ENCODE measurements around the gene FAM78B. TPM values are rescaled to one million over a fixed set of nuclear protein-coding genes. Genes with fewer than 3 reads are reported as not detected.

The FAM78B gene
- total RNA-seq, 1 donor from 2014 or later = 2.9 TPM

- no peak overlapping the region for H3K4me3 Mint-ChIP-seq
- H3K36me3 Mint-ChIP-seq = no peaks in the 10 kb centered on the region
- H3K4me1 Mint-ChIP-seq (ENCODE audit: unreplicated experiment) = no peaks in the 10 kb centered on the region
- H3K27ac Mint-ChIP-seq = no peak overlapping the region
- TF ChIP-seq, protein P1, sequence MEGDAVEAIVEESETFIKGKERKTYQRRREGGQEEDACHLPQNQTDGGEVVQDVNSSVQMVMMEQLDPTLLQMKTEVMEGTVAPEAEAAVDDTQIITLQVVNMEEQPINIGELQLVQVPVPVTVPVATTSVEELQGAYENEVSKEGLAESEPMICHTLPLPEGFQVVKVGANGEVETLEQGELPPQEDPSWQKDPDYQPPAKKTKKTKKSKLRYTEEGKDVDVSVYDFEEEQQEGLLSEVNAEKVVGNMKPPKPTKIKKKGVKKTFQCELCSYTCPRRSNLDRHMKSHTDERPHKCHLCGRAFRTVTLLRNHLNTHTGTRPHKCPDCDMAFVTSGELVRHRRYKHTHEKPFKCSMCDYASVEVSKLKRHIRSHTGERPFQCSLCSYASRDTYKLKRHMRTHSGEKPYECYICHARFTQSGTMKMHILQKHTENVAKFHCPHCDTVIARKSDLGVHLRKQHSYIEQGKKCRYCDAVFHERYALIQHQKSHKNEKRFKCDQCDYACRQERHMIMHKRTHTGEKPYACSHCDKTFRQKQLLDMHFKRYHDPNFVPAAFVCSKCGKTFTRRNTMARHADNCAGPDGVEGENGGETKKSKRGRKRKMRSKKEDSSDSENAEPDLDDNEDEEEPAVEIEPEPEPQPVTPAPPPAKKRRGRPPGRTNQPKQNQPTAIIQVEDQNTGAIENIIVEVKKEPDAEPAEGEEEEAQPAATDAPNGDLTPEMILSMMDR (conservative IDR thresholded peaks at IDR 0.05) = peak; percentile 72
- no peaks in the 10 kb centered on the region for H3K9me3 Mint-ChIP-seq
- peaks cover 9% of the 10 kb centered on the region for H3K27me3 Mint-ChIP-seq
- no peak for DNase-seq (ENCODE audit: extremely low spot score, unreplicated experiment)
These were observed 33.4 kb downstream of the FAM78B start for GRCh38 chr1:166133276-166133841.

DNA sequence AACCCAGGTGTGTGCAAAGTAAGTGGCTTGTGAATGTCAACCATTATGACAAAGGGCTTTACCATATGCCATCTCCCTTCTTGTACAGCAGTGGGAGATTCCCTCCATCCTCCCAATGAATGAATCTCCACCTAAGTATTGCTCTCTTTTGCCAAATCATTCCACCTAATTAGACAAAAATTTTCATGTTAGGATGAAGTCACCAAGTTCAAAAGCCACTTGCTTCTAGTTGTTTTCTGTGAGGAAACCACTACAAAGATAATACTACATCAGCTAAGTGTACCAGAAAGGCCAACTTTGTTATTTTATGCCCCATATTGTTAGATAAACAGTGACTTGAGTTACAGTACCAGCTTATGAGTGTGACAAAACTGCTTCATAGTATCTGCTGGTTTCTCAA lies 34.3 kb downstream of the FAM78B start:
- Mint-ChIP-seq H3K27me3 (peaks cover 6% of the 10 kb centered on the region), H3K27ac (no peak overlapping the region), H3K9me3 (no peaks in the 10 kb centered on the region), H3K36me3 (no peaks in the 10 kb centered on the region), H3K4me3 (no peak overlapping the region), H3K4me1 (ENCODE audit: unreplicated experiment) (no peaks in the 10 kb centered on the region)
- DNase-seq (ENCODE audit: extremely low spot score, unreplicated experiment) = no peak
- TF ChIP-seq, protein P1 (conservative IDR thresholded peaks at IDR 0.05) = no peak

DNA sequence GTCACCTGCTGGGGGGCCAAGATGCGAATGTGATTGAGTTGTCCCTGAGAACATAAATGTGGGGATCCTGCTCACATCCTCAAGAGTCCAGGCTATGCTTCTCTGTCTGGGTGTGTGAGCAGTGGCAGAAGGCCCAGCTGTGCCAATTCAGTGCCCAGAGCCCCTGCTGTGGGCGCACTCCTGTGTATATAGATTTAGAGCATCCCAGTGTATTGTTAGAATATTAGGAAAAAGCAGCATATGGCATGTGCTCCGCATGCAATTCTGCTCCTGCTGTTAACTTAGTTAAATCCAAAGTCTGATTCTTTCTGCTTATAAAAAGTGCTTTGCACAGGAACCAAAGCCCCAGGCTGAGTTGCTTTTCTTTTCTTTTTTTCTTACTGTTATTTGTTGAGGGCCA lies 37.8 kb downstream of the FAM78B start:
- no peaks in the 10 kb centered on the region for H3K36me3 Mint-ChIP-seq
- no peaks in the 10 kb centered on the region for H3K4me1 Mint-ChIP-seq (ENCODE audit: unreplicated experiment)
- TF ChIP-seq, protein P1 (conservative IDR thresholded peaks at IDR 0.05) = no peak
- no peaks in the 10 kb centered on the region for H3K9me3 Mint-ChIP-seq
- DNase-seq (ENCODE audit: extremely low spot score, unreplicated experiment) = no peak
- H3K27ac Mint-ChIP-seq = no peak overlapping the region
- H3K4me3 Mint-ChIP-seq = no peak overlapping the region
- peaks cover 6% of the 10 kb centered on the region for H3K27me3 Mint-ChIP-seq

DNA sequence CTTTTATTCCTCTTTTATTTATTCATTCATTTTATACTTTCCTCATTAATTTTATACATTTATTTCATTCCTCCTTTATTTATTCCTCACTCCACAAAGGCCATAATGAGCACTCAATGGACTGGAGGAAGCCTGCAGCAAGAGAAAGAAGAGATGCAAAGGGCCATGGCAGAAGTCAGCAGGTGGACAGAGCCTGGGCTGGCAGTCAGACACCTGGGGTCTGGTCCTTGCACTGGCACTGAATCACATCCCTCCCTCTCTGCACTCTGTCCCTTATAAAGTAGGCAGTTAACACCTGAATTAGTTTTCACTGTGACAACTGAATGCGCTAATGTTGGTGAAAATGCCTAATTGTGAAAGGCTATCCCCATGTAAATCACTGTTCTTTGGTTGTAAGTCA lies 38.6 kb downstream of the FAM78B start:
- Mint-ChIP-seq H3K4me3 (no peak overlapping the region), H3K27ac (no peak overlapping the region), H3K36me3 (no peaks in the 10 kb centered on the region), H3K4me1 (ENCODE audit: unreplicated experiment) (no peaks in the 10 kb centered on the region), H3K27me3 (peaks cover 6% of the 10 kb centered on the region), H3K9me3 (no peaks in the 10 kb centered on the region)
- DNase-seq (ENCODE audit: extremely low spot score, unreplicated experiment) = no peak
- TF ChIP-seq, protein P1 (conservative IDR thresholded peaks at IDR 0.05) = no peak

DNA sequence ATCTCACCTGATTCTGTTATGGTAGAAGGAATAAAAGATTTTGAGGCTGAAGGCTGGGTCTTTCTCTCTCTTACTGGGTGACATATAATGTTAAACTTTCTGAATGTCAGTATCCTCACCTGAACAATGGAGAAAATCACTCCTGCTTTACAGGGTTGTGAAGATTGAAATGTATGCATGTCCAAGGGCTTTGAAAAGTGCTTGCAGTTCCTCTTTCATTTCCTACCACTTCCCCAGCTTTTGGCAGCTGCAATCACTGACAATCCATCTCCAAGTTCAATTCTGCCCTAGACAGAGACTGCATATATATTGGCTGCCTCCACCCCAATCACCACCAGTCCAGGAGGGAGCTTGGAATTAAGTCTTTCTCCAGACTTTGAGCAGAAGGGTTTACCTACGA lies 39.8 kb downstream of the FAM78B start:
- Mint-ChIP-seq H3K27ac (no peak overlapping the region), H3K36me3 (no peaks in the 10 kb centered on the region), H3K9me3 (no peaks in the 10 kb centered on the region), H3K4me1 (ENCODE audit: unreplicated experiment) (no peaks in the 10 kb centered on the region), H3K4me3 (no peak overlapping the region), H3K27me3 (peaks cover 6% of the 10 kb centered on the region)
- TF ChIP-seq, protein P1 (conservative IDR thresholded peaks at IDR 0.05) = no peak
- DNase-seq (ENCODE audit: extremely low spot score, unreplicated experiment) = no peak

All from type B pancreatic cell (in vitro differentiated cells).